Pulmonary artery endothelial cell (primary cell): ENCODE results near the gene SRL. TPM values are rescaled to one million over a fixed set of nuclear protein-coding genes. Genes with fewer than 3 reads are reported as not detected.
"Not testable (repeated sequence)": the region's sequence is repeated elsewhere in the genome, so short reads cannot be mapped to it uniquely, and the experiment has no call there.

ENCODE experiments used
- DNase-seq: peaks from one replicate; pipeline ENCODE4 v3.0.0-alpha.2; 2011; ENCODE audit warnings: low read depth, low spot score
- total RNA-seq: library from RNA; depleted of rRNA; stranded (reverse); fragments of >200 nt; gene quantifications from 2 replicates; pipeline ENCODE4 v1.2.3, GENCODE V29; 2014

Gene SRL
- total RNA-seq, 1 donor from 2014 or later: 0.07 TPM

DNA sequence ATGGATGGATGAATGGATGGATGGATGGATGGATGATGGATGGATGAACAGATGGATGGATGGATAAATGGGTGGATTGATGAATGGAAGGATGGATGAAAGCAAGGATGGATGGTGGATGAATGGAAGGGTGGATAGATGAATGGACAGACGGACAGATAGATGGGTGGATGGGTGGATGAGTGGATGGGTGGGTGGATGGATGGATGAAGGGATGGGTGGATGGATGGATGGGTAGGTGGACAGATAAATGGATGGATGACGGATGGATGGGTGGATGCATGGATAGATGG is 14.9 kb downstream of the SRL start:
- DNase-seq: no peak

DNA sequence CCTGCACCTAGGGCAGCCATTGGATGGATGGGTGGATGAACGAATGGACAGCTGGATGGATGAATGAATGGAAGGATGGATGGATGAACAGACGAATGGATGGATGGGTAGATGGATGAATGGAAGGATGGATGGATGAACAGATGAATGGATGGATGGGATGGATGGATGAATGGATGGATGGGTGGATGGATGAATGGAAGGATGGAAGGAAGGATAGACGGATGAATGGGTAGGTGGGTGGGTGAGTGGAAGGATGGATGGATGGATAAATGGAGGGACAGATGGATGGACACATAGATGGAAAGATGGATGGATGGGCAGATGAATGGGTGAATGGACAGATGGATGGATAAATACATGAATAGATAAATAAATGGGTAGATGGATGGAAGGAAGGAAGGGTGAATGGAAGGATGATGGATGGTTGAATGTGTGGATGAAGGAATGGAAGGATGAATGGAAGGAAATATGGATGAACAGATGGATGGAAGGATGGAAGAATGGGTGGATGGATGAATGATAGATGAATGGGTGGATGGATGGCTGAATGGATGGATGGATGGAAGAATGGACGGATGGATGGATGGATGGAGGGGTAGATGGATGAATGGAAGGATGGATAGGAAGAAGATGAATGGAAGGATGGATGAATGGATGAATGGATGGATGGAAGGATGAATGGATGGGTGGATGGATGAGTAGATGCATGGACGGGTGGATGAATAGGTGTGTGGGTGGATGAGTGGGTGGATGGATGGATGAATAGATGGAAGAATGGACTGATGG is 15.4 kb downstream of the SRL start:
- no peak for DNase-seq

DNA sequence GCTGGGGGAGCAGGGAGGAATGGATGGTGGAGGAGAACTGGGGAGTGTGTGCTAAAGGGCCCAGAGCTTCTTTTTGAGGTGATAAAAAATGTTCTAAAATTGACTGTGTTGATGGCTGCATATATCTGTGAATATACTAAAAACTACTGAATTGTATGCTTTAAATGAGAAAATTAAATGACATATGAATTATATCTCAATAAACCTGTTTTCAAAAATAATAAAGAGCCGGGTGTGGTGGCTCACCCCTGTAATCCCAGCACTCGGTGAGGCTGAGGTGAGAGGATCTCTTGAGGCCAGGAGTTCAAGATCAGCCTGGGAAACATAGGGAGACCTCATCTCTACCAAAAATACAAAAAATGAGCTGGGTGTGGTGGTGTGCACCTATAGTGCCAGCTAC is 16.8 kb downstream of the SRL start:
- no peak for DNase-seq

- DNase-seq: no peak
Measured at GRCh38 chr16:4220358-4220757, 21.5 kb downstream of the SRL start.

GRCh38 chr16:4218202-4218601 is 23.7 kb downstream of the SRL start:
- no peak for DNase-seq

- DNase-seq: no peak
Measured at GRCh38 chr16:4217204-4218131, 24.4 kb downstream of the SRL start.

GRCh38 chr16:4216596-4216995 is 25.3 kb downstream of the SRL start:
- DNase-seq: no peak

DNA sequence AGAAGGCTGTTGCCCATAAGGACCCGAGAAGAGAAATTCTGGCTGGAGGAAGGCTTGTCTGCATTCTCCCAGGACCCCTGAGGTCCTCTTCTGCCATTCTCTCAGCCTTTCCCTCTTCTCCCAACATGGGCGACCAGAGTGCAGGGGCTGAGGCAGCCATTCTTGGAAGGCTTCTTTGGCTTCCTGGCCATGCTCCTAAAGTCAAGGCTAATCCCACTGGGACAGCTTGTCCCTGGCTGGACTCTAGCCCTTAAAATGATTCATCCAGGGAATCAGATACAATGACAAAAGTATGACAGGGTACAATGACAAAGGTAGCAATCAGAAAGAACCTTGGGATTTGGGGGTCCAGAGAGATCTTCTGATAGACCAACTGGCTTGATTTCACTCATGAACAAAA is 26.8 kb downstream of the SRL start:
- no peak for DNase-seq

- no peak for DNase-seq
Measured at GRCh38 chr16:4214215-4214621, 27.7 kb downstream of the SRL start.

GRCh38 chr16:4213737-4214136 is 28.1 kb downstream of the SRL start:
- DNase-seq: no peak

GRCh38 chr16:4212934-4213296 is 29.0 kb downstream of the SRL start:
- no peak for DNase-seq

DNA sequence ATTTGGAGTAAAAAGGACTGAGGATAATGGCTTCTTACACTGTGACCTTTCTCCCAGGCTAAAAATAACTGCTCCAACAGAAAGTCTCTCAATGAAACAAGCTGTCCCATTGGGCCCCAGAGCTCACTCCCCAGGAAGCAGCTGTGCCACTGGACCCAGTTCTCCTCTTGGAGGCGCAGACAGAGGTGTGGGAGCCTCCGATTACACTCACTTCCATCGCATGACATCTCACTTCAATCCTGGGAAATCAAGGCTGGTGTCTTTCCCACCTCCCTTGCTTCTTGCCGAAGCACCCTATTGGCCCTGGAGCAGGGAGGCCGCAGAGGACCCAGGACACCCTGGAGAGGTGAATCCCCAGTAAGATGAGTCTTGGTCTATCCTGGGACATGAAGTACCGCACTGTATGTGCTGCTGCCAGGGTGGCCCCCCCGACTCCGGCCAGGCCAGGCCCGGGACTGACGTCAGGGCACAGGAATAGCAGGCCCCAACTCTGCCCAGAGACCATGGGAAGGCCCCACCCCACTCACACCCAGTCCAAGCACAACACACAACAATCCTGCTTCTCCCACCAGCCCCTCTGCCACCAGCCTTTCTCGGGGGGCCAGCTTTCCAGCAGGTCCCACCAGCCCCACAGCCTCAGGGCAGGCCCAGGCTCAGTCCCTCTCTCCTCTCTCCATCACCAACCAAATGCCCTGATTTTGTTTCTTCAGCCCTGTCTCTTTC is 29.5 kb downstream of the SRL start:
- DNase-seq: no peak

- not testable (repeated sequence) for DNase-seq
Measured at GRCh38 chr16:4211445-4212210, 30.3 kb downstream of the SRL start.

DNA sequence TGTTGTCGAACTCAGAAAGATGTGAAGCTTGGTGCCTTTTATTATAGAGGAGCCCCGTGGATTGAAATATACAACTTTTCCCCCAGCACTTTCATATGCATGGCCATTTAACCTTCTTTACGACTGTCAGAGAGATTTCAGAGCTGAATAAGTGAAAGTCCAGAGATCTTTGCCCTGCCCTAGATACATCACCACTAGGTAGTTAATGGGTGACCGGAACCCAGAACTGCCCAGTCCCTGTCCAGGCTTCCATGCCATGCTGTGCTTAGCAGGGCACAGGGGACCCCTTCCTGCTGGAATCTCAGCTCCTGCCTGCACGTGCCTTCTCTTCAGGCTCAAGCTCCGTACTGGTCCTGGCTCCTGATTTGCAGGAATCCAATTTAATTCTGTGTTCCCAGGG is 32.2 kb downstream of the SRL start:
- DNase-seq: no peak

- DNase-seq: no peak
Measured at GRCh38 chr16:4208341-4208751, 33.5 kb downstream of the SRL start.

- DNase-seq: no peak
Measured at GRCh38 chr16:4207683-4208340, 34.1 kb downstream of the SRL start.

DNA sequence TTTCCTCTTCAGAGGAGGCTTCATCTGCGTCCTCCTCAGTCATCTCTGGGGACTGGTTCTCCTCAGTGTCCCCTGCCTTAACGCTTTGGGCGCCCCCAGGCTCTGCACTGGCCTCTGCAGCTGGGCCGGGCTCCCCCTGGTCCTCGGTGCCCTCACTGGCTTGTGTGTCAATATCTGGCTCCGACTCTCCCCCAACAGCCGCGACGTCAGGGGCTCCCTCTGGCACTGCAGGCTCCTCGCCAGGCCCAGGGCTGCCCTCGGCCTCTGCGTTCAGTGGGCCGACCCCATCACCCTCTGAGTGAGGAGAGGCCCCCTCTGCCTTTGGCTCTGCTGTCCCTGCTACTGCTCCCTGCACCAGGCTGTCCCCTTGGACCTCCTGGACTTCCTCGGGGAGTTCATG is 34.7 kb downstream of the SRL start:
- no peak for DNase-seq

GRCh38 chr16:4206680-4207079 is 35.2 kb downstream of the SRL start:
- no peak for DNase-seq

GRCh38 chr16:4205971-4206370 is 35.9 kb downstream of the SRL start:
- DNase-seq: no peak

DNA sequence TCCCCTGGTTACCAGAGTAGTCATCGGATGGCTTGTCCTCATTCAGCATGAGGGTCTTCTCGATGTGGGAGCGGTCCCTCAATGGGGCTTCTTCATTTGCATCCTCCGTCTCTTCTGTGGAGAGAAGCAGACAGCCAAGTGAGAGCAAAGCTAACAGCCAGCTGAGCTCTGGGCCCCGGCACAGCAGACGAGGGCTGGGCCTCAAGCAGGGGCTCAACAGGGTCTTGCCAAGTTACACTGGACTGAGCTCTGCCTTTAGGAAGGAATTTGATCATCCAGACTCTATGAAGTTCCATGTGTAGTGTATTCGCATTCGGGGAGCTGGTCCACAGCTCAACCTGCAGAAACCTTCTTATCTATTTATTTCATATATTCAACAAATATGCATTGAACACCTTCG is 37.4 kb downstream of the SRL start:
- no peak for DNase-seq

DNA sequence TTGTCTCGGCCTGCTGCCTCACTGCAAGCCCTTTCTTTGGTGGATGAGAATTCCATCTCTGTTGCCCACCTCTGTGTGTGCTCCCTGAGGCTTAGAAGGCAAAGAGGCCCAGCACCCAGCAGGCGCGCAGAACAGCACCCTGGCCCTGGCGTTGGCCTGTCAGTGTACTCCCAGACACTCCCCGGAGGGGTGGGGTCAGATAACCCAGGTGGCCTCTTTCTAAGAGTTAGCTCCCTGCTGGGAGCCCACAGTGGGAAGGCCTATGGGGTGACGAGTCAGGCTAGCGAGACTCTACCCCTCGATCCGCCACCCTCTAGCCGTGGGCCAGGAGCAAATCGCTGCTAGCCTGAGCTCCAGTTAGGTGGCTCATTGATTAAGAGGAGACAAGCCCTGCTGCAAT is 38.1 kb downstream of the SRL start:
- no peak for DNase-seq
